ES-I3 (cell line): ENCODE results near the gene MBNL3.

Experiments
- H3K36me3 ChIP-seq: 2 replicates; pipeline ENCODE4 v1.6.1; 2013; ENCODE audit warnings: mild to moderate bottlenecking, low read length, control low read depth, moderate library complexity; ENCODE audit not compliant: insufficient read depth
- H3K4me1 ChIP-seq: 2 replicates; pipeline ENCODE4 v1.6.1; 2013; ENCODE audit warnings: mild to moderate bottlenecking, control low read depth, low read length; ENCODE audit not compliant: insufficient read depth
- H3K9ac ChIP-seq: 2 replicates; pipeline ENCODE4 v1.6.1; 2013; ENCODE audit warnings: low read depth, mild to moderate bottlenecking, low read length, moderate library complexity
- H3K9me3 ChIP-seq: 2 replicates; pipeline ENCODE4 v1.6.1; 2013; ENCODE audit warnings: mild to moderate bottlenecking, low read length, moderate library complexity; ENCODE audit not compliant: control insufficient read depth, insufficient read depth

Gene MBNL3

GRCh38 chrX:132414404-132414803 is 74.4 kb downstream of the MBNL3 start:
- H3K9ac ChIP-seq: no peak overlapping the region
- peaks cover 42% of the 10 kb centered on the region for H3K4me1 ChIP-seq
- no peaks in the 10 kb centered on the region for H3K36me3 ChIP-seq
- H3K9me3 ChIP-seq: no peaks in the 10 kb centered on the region

- no peaks in the 10 kb centered on the region for H3K36me3 ChIP-seq
- peaks cover 46% of the 10 kb centered on the region for H3K4me1 ChIP-seq
- peak overlapping the region; percentile 23; the same call in 1 of the 2 replicates for H3K9ac ChIP-seq
- no peaks in the 10 kb centered on the region for H3K9me3 ChIP-seq
Observed at GRCh38 chrX:132413459-132413858, 75.4 kb downstream of the MBNL3 start.

GRCh38 chrX:132412208-132412607 is 76.6 kb downstream of the MBNL3 start:
- Histone ChIP-seq H3K9me3 (no peaks in the 10 kb centered on the region), H3K4me1 (peaks cover 54% of the 10 kb centered on the region), H3K36me3 (no peaks in the 10 kb centered on the region), H3K9ac (peak overlapping the region; percentile 36; the same call in 1 of the 2 replicates)

- H3K9ac ChIP-seq: no peak overlapping the region; the same call in 1 of the 2 replicates
- no peaks in the 10 kb centered on the region for H3K36me3 ChIP-seq
- no peaks in the 10 kb centered on the region for H3K9me3 ChIP-seq
- H3K4me1 ChIP-seq: peaks cover 54% of the 10 kb centered on the region
Observed at GRCh38 chrX:132411310-132411977, 77.4 kb downstream of the MBNL3 start.

- peaks cover 54% of the 10 kb centered on the region for H3K4me1 ChIP-seq
- H3K36me3 ChIP-seq: no peaks in the 10 kb centered on the region
- H3K9ac ChIP-seq: peak overlapping the region; percentile 17
- H3K9me3 ChIP-seq: no peaks in the 10 kb centered on the region
Observed at GRCh38 chrX:132409780-132410556, 78.9 kb downstream of the MBNL3 start.

- Histone ChIP-seq H3K9me3 (no peaks in the 10 kb centered on the region), H3K36me3 (no peaks in the 10 kb centered on the region), H3K9ac (no peak overlapping the region), H3K4me1 (peaks cover 43% of the 10 kb centered on the region)
Observed at GRCh38 chrX:132407691-132408090, 81.1 kb downstream of the MBNL3 start.

GRCh38 chrX:132406106-132406505 is 82.7 kb downstream of the MBNL3 start:
- H3K9ac ChIP-seq: no peak overlapping the region
- no peaks in the 10 kb centered on the region for H3K36me3 ChIP-seq
- no peaks in the 10 kb centered on the region for H3K9me3 ChIP-seq
- H3K4me1 ChIP-seq: peaks cover 29% of the 10 kb centered on the region

GRCh38 chrX:132404266-132404665 is 84.6 kb downstream of the MBNL3 start:
- H3K4me1 ChIP-seq: peaks cover 10% of the 10 kb centered on the region
- H3K9me3 ChIP-seq: no peaks in the 10 kb centered on the region
- H3K36me3 ChIP-seq: no peaks in the 10 kb centered on the region
- H3K9ac ChIP-seq: no peak overlapping the region

- no peaks in the 10 kb centered on the region; the same call in 1 of the 2 replicates for H3K4me1 ChIP-seq
Observed at GRCh38 chrX:132401935-132402334, 86.9 kb downstream of the MBNL3 start.

GRCh38 chrX:132400706-132401105 is 88.1 kb downstream of the MBNL3 start:
- H3K36me3 ChIP-seq: no peaks in the 10 kb centered on the region
- no peaks in the 10 kb centered on the region for H3K4me1 ChIP-seq
- H3K9me3 ChIP-seq: no peaks in the 10 kb centered on the region
- no peak overlapping the region for H3K9ac ChIP-seq

More at GRCh38 chrX:132401935-132402334, 86.9 kb downstream of the MBNL3 start:
- Histone ChIP-seq H3K36me3 (no peaks in the 10 kb centered on the region), H3K9ac (no peak overlapping the region), H3K9me3 (no peaks in the 10 kb centered on the region)

- no peak overlapping the region for H3K9ac ChIP-seq
- H3K4me1 ChIP-seq: no peaks in the 10 kb centered on the region
- no peaks in the 10 kb centered on the region for H3K36me3 ChIP-seq
- no peaks in the 10 kb centered on the region for H3K9me3 ChIP-seq
Observed at GRCh38 chrX:132395645-132396044, 93.2 kb downstream of the MBNL3 start.

GRCh38 chrX:132395026-132395425 is 93.8 kb downstream of the MBNL3 start:
- Histone ChIP-seq H3K9ac (no peak overlapping the region), H3K36me3 (no peaks in the 10 kb centered on the region), H3K4me1 (no peaks in the 10 kb centered on the region), H3K9me3 (no peaks in the 10 kb centered on the region)

- no peak overlapping the region for H3K9ac ChIP-seq
- H3K36me3 ChIP-seq: no peaks in the 10 kb centered on the region
- H3K4me1 ChIP-seq: no peaks in the 10 kb centered on the region
- no peaks in the 10 kb centered on the region for H3K9me3 ChIP-seq
Observed at GRCh38 chrX:132394591-132394990, 94.2 kb downstream of the MBNL3 start.

GRCh38 chrX:132393992-132394391 is 94.8 kb downstream of the MBNL3 start:
- Histone ChIP-seq H3K9me3 (no peaks in the 10 kb centered on the region), H3K9ac (no peak overlapping the region), H3K36me3 (no peaks in the 10 kb centered on the region), H3K4me1 (no peaks in the 10 kb centered on the region)

- Histone ChIP-seq H3K9ac (no peak overlapping the region), H3K36me3 (no peaks in the 10 kb centered on the region), H3K9me3 (no peaks in the 10 kb centered on the region), H3K4me1 (no peaks in the 10 kb centered on the region)
Observed at GRCh38 chrX:132393485-132393884, 95.4 kb downstream of the MBNL3 start.
